CD14-positive monocyte (primary cell): ENCODE measurements around the gene SIM2. TPM values are rescaled to one million over a fixed set of nuclear protein-coding genes. Genes with fewer than 3 reads are reported as not detected.
A peak's percentile ranks its signal among the peaks of the same experiment; 100 is the strongest.

ENCODE experiments used
- DNase-seq, 3 donors: peaks; one replicate each; pipeline ENCODE4 v3.0.0-alpha.2; 2011 to 2022
- H2AFZ ChIP-seq: 2 replicates; pipeline ENCODE4 v1.6.0; 2012; ENCODE audit warnings: mild to moderate bottlenecking, low read depth, low read length, inconsistent platforms; ENCODE audit not compliant: insufficient read depth, poor library complexity, severe bottlenecking
- H3K27ac ChIP-seq, 2 donors: 1 replicate in 1 of 2; 2 replicates in 1 of 2; pipeline ENCODE4 v1.5.1; 2012 to 2013; ENCODE audit warnings: low read length in 2 of 2, control low read depth in 1 of 2, inconsistent platforms in 1 of 2, low read depth in 1 of 2, mild to moderate bottlenecking in 1 of 2
- H3K27me3 ChIP-seq, 2 donors: one replicate each; pipeline versions ENCODE4 v1.6.0 to v1.6.1; 2011 to 2013; ENCODE audit warnings: low read length in 2 of 2; ENCODE audit not compliant: control insufficient read depth in 2 of 2, insufficient read depth in 2 of 2
- H3K36me3 ChIP-seq, 2 donors: replicated peaks in 1 of 2; 1 replicate in 1 of 2; 2 replicates in 1 of 2; pipeline versions ENCODE4 v1.5.1 to v1.6.1; 2012 to 2013; ENCODE audit warnings: low read length in 2 of 2, control low read depth in 1 of 2, inconsistent platforms in 1 of 2, mild to moderate bottlenecking in 1 of 2; ENCODE audit not compliant: insufficient read depth in 2 of 2, control insufficient read depth in 1 of 2
- H3K4me1 ChIP-seq, 2 donors: 1 replicate in 1 of 2; 2 replicates in 1 of 2; pipeline versions ENCODE4 v1.5.1 to v1.6.1; 2012 to 2013; ENCODE audit warnings: low read length in 2 of 2, control low read depth in 1 of 2, inconsistent platforms in 1 of 2, mild to moderate bottlenecking in 1 of 2, moderate library complexity in 1 of 2; ENCODE audit not compliant: insufficient read depth in 2 of 2, control insufficient read depth in 1 of 2
- H3K4me2 ChIP-seq: replicated peaks from 2 replicates; pipeline ENCODE3; 2012; ENCODE audit warnings: low read length, moderate library complexity, mild to moderate bottlenecking; ENCODE audit not compliant: poor library complexity, severe bottlenecking; ENCODE audit errors: extremely low read depth
- H3K4me3 ChIP-seq, 3 experiments: fragments of 200-600 bp in 1 of 3; sonication (generic) in 1 of 3; replicated peaks in 1 of 3; 1 replicate in 2 of 3; 2 replicates in 1 of 3; pipeline ENCODE4 v1.5.1; 2011 to 2013; ENCODE audit warnings: low read length in 3 of 3, mild to moderate bottlenecking in 3 of 3, control low read depth in 2 of 3, low read depth in 2 of 3, inconsistent platforms in 1 of 3, moderate library complexity in 1 of 3
- H3K79me2 ChIP-seq: 2 replicates; pipeline ENCODE4 v1.6.0; 2012; ENCODE audit warnings: mild to moderate bottlenecking, control low read depth, inconsistent platforms, low read length, moderate library complexity; ENCODE audit not compliant: insufficient read depth
- H3K9ac ChIP-seq: 2 replicates; pipeline ENCODE4 v1.6.0; 2017; ENCODE audit warnings: low read length, mild to moderate bottlenecking; ENCODE audit not compliant: insufficient read depth, poor library complexity, severe bottlenecking
- H3K9me3 ChIP-seq, 2 donors: replicated peaks in 1 of 2; 1 replicate in 1 of 2; 2 replicates in 1 of 2; pipeline versions ENCODE4 v1.5.1 to v1.6.1; 2012 to 2013; ENCODE audit warnings: low read length in 2 of 2, control low read depth in 1 of 2; ENCODE audit not compliant: control insufficient read depth in 1 of 2, insufficient read depth in 1 of 2
- H4K20me1 ChIP-seq: 2 replicates; pipeline ENCODE4 v1.6.0; 2012; ENCODE audit warnings: mild to moderate bottlenecking, low read length, control low read depth, moderate library complexity; ENCODE audit not compliant: insufficient read depth
- H3K27ac Mint-ChIP-seq, 7 donors: one replicate each; pipeline ENCODE4 v1.8.0; 2020; ENCODE audit warnings: mild to moderate bottlenecking in 7 of 7, mixed read lengths in 7 of 7, moderate library complexity in 6 of 7, inconsistent platforms in 2 of 7
- H3K27me3 Mint-ChIP-seq, 3 donors: one replicate each; pipeline ENCODE4 v1.8.0; 2021 to 2022; ENCODE audit warnings: low read depth in 3 of 3, mild to moderate bottlenecking in 3 of 3, mixed read lengths in 3 of 3, moderate library complexity in 3 of 3, inconsistent platforms in 1 of 3
- H3K36me3 Mint-ChIP-seq, 2 donors: one replicate each; pipeline ENCODE4 v1.8.0; 2020; ENCODE audit warnings: mixed read lengths in 2 of 2, inconsistent platforms in 1 of 2, mild to moderate bottlenecking in 1 of 2
- H3K4me1 Mint-ChIP-seq: one replicate; pipeline ENCODE4 v1.8.0; 2020; ENCODE audit warnings: mild to moderate bottlenecking, mixed read lengths
- H3K4me3 Mint-ChIP-seq, 2 donors: one replicate each; pipeline ENCODE4 v1.8.0; 2020; ENCODE audit warnings: mild to moderate bottlenecking in 2 of 2, mixed read lengths in 2 of 2, moderate library complexity in 1 of 2
- H3K9me3 Mint-ChIP-seq, 7 donors: one replicate each; pipeline ENCODE4 v1.8.0; 2020 to 2022; ENCODE audit warnings: mixed read lengths in 7 of 7, mild to moderate bottlenecking in 6 of 7, moderate library complexity in 6 of 7, inconsistent platforms in 2 of 7
- CTCF ChIP-seq: fragments of 200-600 bp; IDR thresholded peaks from one replicate; pipeline ENCODE4 v1.8.0; 2022; ENCODE audit warnings: antibody characterized with exemption, mild to moderate bottlenecking
- WGBS: methylation state at CpG from one replicate; pipeline ENCODE4 v1.1.5; 2013; ENCODE audit warnings: missing lambda C conversion rate; ENCODE audit not compliant: insufficient coverage; 5-methylcytosine and 5-hydroxymethylcytosine counted together
- intact Hi-C, 2 donors: fragments of 100-400 bp; cut with micrococcal nuclease; formaldehyde crosslinking; loops; one replicate each; pipeline versions ENCODE4 v1.15.0 to v1.15.1; 2023
- polyA plus RNA-seq, 3 donors: library from polyadenylated mRNA; depleted of rRNA in 1 of 3; unstranded in 2 of 3; stranded (reverse) in 1 of 3; fragments of 300-500 nt in 2 of 3; fragments of >200 nt in 1 of 3; fragmentation: Illumina TruSeq in 2 of 3; gene quantifications; 1 replicate in 2 of 3; 2 replicates in 1 of 3; pipeline ENCODE4 v1.2.3, GENCODE V29; 2012 to 2021

The SIM2 gene
- polyA plus RNA-seq, 3 donors = not detected

DNA sequence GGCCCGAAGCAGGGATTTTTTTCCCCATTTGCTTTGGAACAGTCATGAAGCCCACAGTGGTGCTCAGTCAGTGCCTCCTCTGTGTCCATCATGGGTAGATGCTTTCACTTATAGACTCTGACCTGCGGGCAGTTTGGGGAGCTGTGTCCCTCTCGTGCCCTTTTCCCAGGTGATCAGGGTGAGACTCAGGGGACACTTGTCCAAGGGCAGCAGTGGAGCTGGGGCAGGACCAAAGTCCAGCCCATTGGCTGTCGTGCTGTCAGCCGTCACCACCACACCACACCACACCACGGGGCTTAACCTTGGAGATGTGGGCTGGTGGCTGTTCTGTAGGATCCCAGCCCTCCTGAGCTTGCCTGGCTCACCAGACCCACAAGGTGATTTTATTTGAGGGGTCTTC lies 34.9 kb downstream of the SIM2 start:
- no peaks in the 10 kb centered on the region for H4K20me1 ChIP-seq
- Mint-ChIP-seq H3K27me3 (peaks cover 7 to 20% (median 17%) of the 10 kb centered on the region in 3 donors), H3K9me3 (peaks cover 0 to 9% (median 2%) of the 10 kb centered on the region in 7 donors), H3K4me3 (no peak overlapping the region), H3K4me1 (no peaks in the 10 kb centered on the region), H3K36me3 (no peaks in the 10 kb centered on the region), H3K27ac (no peak overlapping the region)
- no peaks in the 10 kb centered on the region for H3K9me3 ChIP-seq
- no peak overlapping the region for H3K4me2 ChIP-seq
- WGBS = 95% methylated on average over 2 of the region's 6 CpGs
- no peak for DNase-seq
- intact Hi-C loops = no loop called here
- no peaks in the 10 kb centered on the region for H3K36me3 ChIP-seq
- H3K27ac ChIP-seq = no peak overlapping the region
- no peak overlapping the region for H2AFZ ChIP-seq
- H3K79me2 ChIP-seq = no peaks in the 10 kb centered on the region
- H3K4me3 ChIP-seq = no peak overlapping the region
- no peak overlapping the region for H3K9ac ChIP-seq
- no peak for TF ChIP-seq CTCF
- H3K4me1 ChIP-seq = no peaks in the 10 kb centered on the region
- H3K27me3 ChIP-seq = peaks cover 0 to 3% of the 10 kb centered on the region in 2 donors

GRCh38 chr21:36734367-36735200 lies 35.7 kb downstream of the SIM2 start:
- Histone ChIP-seq H2AFZ (no peak overlapping the region), H3K4me2 (no peak overlapping the region), H3K9me3 (no peaks in the 10 kb centered on the region), H3K36me3 (no peaks in the 10 kb centered on the region), H3K4me3 (no peak overlapping the region), H3K79me2 (no peaks in the 10 kb centered on the region), H3K27me3 (peaks cover 0 to 6% of the 10 kb centered on the region in 2 donors), H3K27ac (no peak overlapping the region), H4K20me1 (no peaks in the 10 kb centered on the region), H3K4me1 (no peaks in the 10 kb centered on the region), H3K9ac (no peak overlapping the region)
- TF ChIP-seq CTCF = no peak
- Mint-ChIP-seq H3K9me3 (peaks cover 0 to 9% (median 2%) of the 10 kb centered on the region in 7 donors), H3K4me3 (no peak overlapping the region), H3K36me3 (no peaks in the 10 kb centered on the region), H3K27me3 (peaks cover 7 to 18% (median 17%) of the 10 kb centered on the region in 3 donors), H3K27ac (peak overlapping the region in 1 of 7 donors; percentile 53), H3K4me1 (no peaks in the 10 kb centered on the region)
- no peak for DNase-seq
- intact Hi-C loops = no loop called here
- 100% methylated on average over 6 of the region's 9 CpGs for WGBS
